H1 (cell line): Measurements from ENCODE around the gene NDUFA5. TPM values are rescaled to one million over a fixed set of nuclear protein-coding genes. Genes with fewer than 3 reads are reported as not detected.

ENCODE experiments used
- ASH2L ChIP-seq: fragments of 200-600, 300-600 bp; sonication (generic); IDR thresholded peaks from one replicate; pipeline ENCODE4 v1.7.1; 2017; ENCODE audit warnings: low read length
- BACH1 ChIP-seq: IDR thresholded peaks from 2 replicates; pipeline ENCODE4 v1.6.1; 2012; ENCODE audit warnings: low read length, improper control_type of control experiment
- BCL11A ChIP-seq, 2 experiments: IDR thresholded peaks; one replicate each; pipeline ENCODE4 v1.6.1; 2011; ENCODE audit warnings: low read depth in 2 of 2, low read length in 2 of 2, mild to moderate bottlenecking in 2 of 2
- BRCA1 ChIP-seq: IDR thresholded peaks from 2 replicates; pipeline ENCODE4 v1.6.1; 2012; ENCODE audit warnings: low read depth, low read length, improper control_type of control experiment
- E2F6 ChIP-seq: IDR thresholded peaks from 2 replicates; pipeline ENCODE4 v1.6.1; 2012; ENCODE audit warnings: inconsistent platforms
- FOSL1 ChIP-seq: IDR thresholded peaks from 2 replicates; pipeline ENCODE4 v1.6.1; 2011; ENCODE audit warnings: mild to moderate bottlenecking, low read depth, low read length, moderate library complexity; ENCODE audit not compliant: insufficient read depth
- HDAC2 ChIP-seq, 2 experiments: fragments of 300-600 bp in 1 of 2; sonication (generic) in 1 of 2; IDR thresholded peaks; 2 replicates each; pipeline ENCODE4 v1.6.1; 2011 to 2012; ENCODE audit warnings: low read depth in 2 of 2, low read length in 2 of 2, mild to moderate bottlenecking in 2 of 2, moderate library complexity in 2 of 2, borderline replicate concordance in 1 of 2, inconsistent platforms in 1 of 2
- JUND ChIP-seq: IDR thresholded peaks from 2 replicates; pipeline ENCODE4 v1.6.1; 2011; ENCODE audit warnings: mild to moderate bottlenecking, improper control_type of control experiment, low read length
- KDM1A ChIP-seq: fragments of 200-600, 300-600 bp; sonication (generic); IDR thresholded peaks from 2 replicates; pipeline ENCODE4 v1.7.1; 2016; ENCODE audit warnings: mild to moderate bottlenecking, low read length, borderline replicate concordance
- NRF1 ChIP-seq: IDR thresholded peaks from 2 replicates; pipeline ENCODE4 v1.6.1; 2011; ENCODE audit warnings: mild to moderate bottlenecking, low read depth, low read length, improper control_type of control experiment
- POU5F1 ChIP-seq: IDR thresholded peaks from 2 replicates; pipeline ENCODE4 v1.6.1; 2011; ENCODE audit warnings: low read depth, mild to moderate bottlenecking, low read length, moderate library complexity
- RNF2 ChIP-seq: fragments of 200-900, 300-1000 bp; sonication (generic); IDR thresholded peaks from 2 replicates; pipeline ENCODE4 v1.7.1; 2016; ENCODE audit warnings: borderline replicate concordance, low read depth, mild to moderate bottlenecking, antibody characterized with exemption, low read length; ENCODE audit not compliant: poor library complexity, severe bottlenecking; ENCODE audit errors: missing control alignments
- SIX5 ChIP-seq: IDR thresholded peaks from 2 replicates; pipeline ENCODE4 v1.6.1; 2011; ENCODE audit warnings: mild to moderate bottlenecking, low read depth, low read length
- SP1 ChIP-seq: IDR thresholded peaks from 2 replicates; pipeline ENCODE4 v1.6.1; 2011; ENCODE audit warnings: low read depth, low read length
- SRF ChIP-seq: IDR thresholded peaks from 2 replicates; pipeline ENCODE4 v1.6.1; 2011; ENCODE audit warnings: mild to moderate bottlenecking, low read depth, low read length, moderate library complexity
- TBP ChIP-seq: IDR thresholded peaks from 2 replicates; pipeline ENCODE4 v1.6.1; 2011; ENCODE audit warnings: low read depth, low read length, improper control_type of control experiment
- TCF12 ChIP-seq: IDR thresholded peaks from 2 replicates; pipeline ENCODE4 v1.6.1; 2011; ENCODE audit warnings: low read depth, mild to moderate bottlenecking, low read length
- YY1 ChIP-seq: IDR thresholded peaks from 2 replicates; pipeline ENCODE4 v1.6.1; 2011; ENCODE audit warnings: low read depth, mild to moderate bottlenecking, low read length
- polyA plus RNA-seq, 7 experiments: library from polyadenylated mRNA; depleted of rRNA in 3 of 7; stranded (reverse) in 5 of 7; unstranded in 2 of 7; fragments of >200 nt in 5 of 7; fragments of 200-250 nt in 2 of 7; gene quantifications; 1 replicate in 5 of 7; 2 replicates in 1 of 7; 4 replicates in 1 of 7; pipeline versions ENCODE4 v1.2.1 to v1.2.3, GENCODE V29; 2011 to 2013; ENCODE audit warnings: missing spikeins in 2 of 7, mixed read lengths in 2 of 7
- total RNA-seq: library from RNA; stranded (reverse); fragmentation: NEBNext Ultra II Directional; extraction: Animal tissue kit (Norgen Biotek cat#: 25700); gene quantifications from 2 replicates; pipeline ENCODE4 v1.2.1, GENCODE V29; 2021
- TF ChIP-seq, protein P1 (sequence below): IDR thresholded peaks from 2 replicates; pipeline ENCODE4 v1.6.1; 2012; ENCODE audit warnings: inconsistent platforms

NDUFA5 gene
- total and polyA plus RNA-seq, 2 of the 8 experiments (the other 6 are each of a cell fraction or from before 2014, with no cell fraction given) = 7.6 to 76.3 TPM

DNA sequence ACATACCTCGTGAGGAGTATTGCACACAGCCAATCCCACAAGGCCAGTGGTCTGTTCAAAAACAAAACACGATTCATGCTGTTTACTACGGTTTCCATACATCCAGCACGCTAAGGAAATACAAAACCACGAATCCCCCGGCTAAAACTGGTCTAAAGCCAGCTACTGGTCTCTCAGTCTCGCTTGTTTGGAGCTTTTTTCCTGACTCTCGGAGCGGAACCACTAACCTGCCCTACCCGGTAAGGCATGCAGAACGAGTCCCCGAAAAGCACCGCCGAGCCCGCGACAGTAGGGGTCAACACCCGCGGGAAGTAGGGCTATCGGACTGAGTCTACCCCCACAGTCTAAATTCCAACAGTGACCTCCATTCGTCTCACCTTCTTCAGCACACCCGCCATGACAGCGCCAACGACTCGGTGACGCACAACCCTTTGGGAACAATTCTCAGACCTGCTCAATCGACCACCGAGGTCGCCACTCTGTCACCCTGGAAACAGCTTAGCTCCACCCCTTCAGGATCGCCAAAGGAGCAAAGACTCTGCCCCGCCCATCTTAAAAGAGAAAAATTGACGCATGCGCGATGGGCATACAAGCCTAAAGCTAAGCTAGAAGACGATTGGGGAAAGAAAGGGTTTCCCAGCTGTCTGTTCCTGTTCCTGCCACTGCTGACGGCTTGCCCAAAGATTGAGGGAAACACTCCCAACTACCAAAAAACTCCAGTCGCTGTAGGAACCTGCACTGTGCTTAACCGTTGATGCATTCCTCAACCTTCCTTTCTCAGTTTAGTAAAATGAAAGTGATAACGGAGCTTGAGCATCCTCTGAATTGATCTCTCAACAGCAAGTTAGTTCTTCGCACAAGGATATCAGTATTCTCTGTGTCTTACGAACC lies at the start of gene NDUFA5 (continued):
- TF ChIP-seq FOSL1 (no peak), BACH1 (no peak), BRCA1 (no peak), POU5F1 (no peak), SRF (peak; percentile 91), SIX5 (no peak), JUND (peak; percentile 62; the same call in 1 of the 2 replicates), E2F6 (no peak), SP1 (peak; percentile 80; the same call in 1 of the 2 replicates), YY1 (peak; percentile 94), BCL11A (IDR thresholded peaks at IDR 0.05; ENCODE audit: low read depth in 2 of 2, low read length in 2 of 2) (no peak), ASH2L (peak; percentile 83), TBP (peak; percentile 80), RNF2 (no peak), NRF1 (peak; percentile 63), TCF12 (no peak), KDM1A (no peak), HDAC2 (IDR thresholded peaks at IDR 0.05; ENCODE audit: borderline replicate concordance in 1 of 2, low read depth in 2 of 2, low read length in 2 of 2) (0 out of 4 replicates have a peak, but pooled peaks of 1 of the 2 experiments have one; percentile 80)
- TF ChIP-seq, protein P1, sequence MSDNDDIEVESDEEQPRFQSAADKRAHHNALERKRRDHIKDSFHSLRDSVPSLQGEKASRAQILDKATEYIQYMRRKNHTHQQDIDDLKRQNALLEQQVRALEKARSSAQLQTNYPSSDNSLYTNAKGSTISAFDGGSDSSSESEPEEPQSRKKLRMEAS = peak; percentile 53
